ENCODE data around the gene ME1.
A peak's percentile ranks its signal among the peaks of the same experiment; 100 is the strongest.
"Not testable (repeated sequence)": the region's sequence is repeated elsewhere in the genome, so short reads cannot be mapped to it uniquely, and the experiment has no call there.

The ME1 gene

DNA sequence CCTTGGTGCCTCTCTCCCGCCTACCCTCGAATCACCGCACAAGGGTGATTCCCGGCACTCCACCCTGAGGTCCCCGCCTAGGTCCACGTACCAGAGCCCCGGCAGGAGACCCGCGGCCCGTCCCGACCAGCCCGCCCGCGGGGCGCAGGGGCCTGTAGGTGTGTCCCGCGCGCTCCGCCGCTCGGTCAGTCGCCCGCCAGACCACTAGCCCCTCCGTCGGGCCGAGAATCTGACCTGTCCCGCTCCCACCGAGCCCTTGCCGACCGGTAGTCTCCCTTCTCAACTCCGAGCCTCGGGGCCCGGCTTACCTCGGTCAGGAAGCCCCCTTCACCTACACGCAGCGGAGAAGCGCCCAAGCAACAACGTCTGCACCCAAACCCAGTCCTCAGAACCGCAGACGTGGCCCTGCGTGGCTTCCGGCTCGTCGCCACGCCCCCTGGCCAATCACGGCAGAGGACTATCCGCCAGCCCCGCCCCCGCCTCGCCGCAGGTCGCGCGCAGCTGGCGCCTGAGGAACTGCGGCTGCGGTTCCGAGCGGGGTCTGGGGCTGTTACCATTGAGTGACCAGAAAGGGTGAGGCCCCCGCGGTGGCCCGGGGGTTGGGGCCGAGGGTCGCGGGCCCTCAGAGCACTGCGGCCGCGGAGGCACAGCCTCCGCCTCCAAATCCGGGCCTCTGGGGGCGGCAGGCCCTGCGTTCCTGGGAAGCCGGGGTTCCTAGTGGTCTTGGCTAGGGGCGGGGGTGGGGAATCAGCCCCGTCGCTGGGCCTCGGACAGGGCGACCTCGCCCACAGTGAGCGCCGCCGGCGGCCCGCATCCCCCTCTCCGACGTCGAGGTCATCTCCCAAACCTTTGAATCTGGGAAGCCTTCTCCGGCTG lies 237.7 kb downstream of the ME1 start, which contains the start of the genes PGM3 and RWDD2A:
PGM3 (minus strand) TSS at position 395 of the 876 bp plus-strand sequence. CDS start 2,253 bp downstream, outside the sequence.
RWDD2A (plus strand) TSS at position 487 of the 876 bp plus-strand sequence. CDS start 1,095 bp downstream, outside the sequence.
- DNase-seq (ENCODE audit: low read depth in 2 of 3, low spot score in 2 of 3) = peak; percentile 64 to 74 (median 67)

GRCh38 chr6:83192456-83192855 lies 238.4 kb downstream of the ME1 start:
- no peak for DNase-seq (ENCODE audit: low read depth in 2 of 3, low spot score in 2 of 3)

GRCh38 chr6:83191974-83192373 lies 238.9 kb downstream of the ME1 start:
- DNase-seq (ENCODE audit: low read depth in 2 of 3, low spot score in 2 of 3) = not testable (repeated sequence)

DNA sequence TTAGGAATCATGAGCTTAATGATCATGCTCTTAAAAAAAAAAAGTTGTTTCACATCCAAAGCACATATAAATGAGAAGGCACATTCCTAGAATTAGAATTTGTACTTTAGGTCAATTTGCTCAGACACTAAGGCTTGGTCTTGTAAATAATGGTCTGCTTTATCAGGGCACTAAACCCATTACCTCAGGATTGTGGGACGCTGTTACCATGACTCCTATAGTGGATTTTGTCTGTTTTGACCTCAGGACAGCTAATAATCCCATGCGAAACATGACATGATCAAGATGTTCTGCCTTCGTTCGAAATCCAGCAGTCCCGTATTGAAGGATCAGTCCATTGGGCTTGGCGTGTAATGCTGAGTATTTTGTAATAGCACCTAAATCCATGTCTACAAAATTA lies 240.2 kb downstream of the ME1 start:
- DNase-seq (ENCODE audit: low read depth in 2 of 3, low spot score in 2 of 3) = no peak

DNA sequence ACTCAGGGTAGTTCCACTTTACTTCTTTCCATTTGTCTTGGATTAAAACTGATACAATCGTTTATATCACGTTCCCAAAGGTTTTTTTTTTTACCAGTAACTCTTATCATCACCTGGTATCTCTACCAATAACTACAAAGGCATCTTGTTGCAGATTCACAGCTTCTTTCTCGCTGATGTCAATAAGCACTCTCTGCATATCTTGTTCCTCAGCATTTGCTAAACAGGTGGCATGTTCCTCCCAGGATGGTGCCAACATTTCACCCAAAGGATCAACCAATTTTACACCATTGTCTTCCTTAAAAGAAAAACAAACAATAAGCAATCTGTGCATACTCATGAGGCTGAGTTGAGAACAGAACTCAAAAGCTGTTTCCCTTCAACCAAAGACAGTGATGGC lies 242.3 kb downstream of the ME1 start:
- DNase-seq (ENCODE audit: low read depth in 2 of 3, low spot score in 2 of 3) = no peak

DNA sequence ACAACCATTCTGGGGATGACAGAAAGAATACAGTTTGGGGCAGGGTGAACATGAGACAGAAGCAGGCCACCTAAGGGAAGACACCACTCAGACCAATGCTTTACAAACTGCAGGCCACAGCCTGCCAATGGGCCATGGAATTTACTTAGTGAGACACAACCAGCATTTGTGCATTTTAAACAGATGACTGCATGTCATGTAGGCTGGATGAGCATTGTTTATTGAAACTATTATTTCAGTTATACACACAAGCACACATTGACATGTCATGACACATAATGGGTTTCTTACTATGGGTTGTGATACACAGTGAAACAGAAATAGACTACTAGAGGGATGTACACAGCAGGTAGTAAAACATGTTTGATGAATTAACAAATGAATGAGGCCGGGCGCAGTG lies 245.8 kb downstream of the ME1 start:
- DNase-seq (ENCODE audit: low read depth in 2 of 3, low spot score in 2 of 3) = no peak

DNA sequence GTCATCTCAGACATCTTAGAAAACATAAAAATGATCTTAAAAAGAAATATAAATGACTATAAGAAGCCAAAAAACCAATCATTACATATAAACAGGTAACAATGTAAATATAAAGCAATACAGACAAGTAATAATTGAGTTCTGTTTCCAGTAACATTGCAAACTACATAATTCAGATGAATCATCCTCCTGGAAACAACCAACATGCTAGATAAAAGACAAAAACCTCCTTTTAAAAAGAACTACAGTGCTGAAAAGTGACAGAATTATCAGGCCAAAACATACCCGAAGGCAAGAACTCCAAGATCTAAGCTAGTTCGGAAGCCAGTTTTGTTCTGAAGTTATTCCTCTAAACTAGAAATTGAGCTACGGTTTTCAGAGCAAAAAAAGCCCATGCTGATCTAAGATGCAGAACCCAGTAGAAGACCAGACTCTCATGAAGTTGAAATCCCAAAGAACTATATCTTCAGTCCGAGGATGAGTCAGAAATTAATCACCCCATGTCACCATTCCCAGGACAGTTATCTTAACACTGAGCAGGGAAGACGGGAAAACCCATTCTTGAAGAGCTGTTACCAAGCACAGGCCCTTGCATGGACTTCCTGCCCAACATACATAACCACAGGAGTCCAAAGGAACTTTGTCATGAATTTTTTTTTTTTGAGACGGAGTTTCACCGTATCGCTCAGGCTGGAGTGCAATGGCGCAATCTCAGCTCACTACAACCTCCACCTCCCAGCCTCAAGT lies 247.6 kb downstream of the ME1 start:
- no peak for DNase-seq (ENCODE audit: low read depth in 2 of 3, low spot score in 2 of 3)

GRCh38 chr6:83182114-83182513 lies 248.7 kb downstream of the ME1 start:
- DNase-seq (ENCODE audit: low read depth in 2 of 3, low spot score in 2 of 3) = no peak

DNA sequence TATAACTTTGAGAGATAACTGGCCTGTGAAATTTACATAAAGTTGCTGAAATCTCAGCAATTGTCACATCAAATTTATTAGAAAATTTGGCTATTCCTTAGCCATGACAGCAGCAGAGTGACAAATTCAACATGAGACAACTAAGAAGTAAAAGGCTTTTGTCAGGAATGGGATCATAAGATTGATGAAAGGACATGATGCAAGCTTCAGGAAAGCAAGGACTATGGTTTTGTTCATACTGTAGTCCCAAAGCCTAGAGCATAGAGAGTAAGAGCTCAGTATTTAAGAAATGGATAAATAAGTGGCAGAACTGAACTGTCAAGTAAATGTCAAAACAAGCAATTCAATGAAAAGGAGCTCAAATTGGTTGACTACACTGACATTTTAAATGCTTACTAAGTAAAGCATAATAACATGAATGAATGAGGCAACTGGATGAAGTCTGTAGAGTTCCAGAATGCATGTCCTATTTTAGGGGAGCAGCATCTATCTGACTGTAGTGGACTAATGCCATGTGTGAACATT lies 250.4 kb downstream of the ME1 start:
- DNase-seq (ENCODE audit: low read depth in 2 of 3, low spot score in 2 of 3) = no peak

DNA sequence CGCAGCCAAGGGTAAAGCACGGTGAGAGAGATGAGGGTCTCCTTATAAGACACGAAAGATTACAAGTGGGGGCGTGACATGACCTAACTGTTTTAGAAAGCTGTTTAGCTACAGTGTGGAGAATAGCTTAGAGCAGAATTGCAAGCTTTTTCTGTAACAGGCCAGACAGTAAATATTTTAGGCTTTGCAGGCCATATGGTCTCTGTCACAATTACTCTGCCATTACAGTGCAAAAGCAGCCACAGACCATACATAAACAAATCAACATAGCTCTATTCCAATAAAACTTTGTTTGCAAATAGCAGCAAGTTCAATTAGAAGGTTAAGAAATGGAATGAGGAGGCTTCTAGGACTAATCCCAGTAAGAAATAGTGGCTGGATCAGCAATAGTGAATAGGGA lies 254.6 kb downstream of the ME1 start:
- DNase-seq (ENCODE audit: low read depth in 2 of 3, low spot score in 2 of 3) = no peak

DNA sequence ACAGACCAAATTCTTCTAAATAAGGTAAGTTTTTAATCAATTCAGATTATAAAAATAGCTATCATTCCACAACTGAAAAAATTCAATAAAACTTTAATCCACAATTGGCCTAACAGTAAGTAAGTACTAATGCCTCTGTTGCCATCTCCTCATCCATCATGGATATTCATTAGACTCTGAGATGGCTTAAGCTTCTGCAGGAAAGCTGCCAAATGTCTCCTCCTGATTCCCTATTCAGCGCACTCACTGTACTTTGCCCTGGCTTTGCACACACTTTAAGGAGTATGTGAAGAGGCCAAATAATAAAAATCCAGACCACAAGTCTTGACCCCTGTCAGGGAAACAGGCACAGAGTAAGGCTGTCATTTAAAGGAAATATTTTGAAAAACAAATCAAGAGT lies 261.3 kb downstream of the ME1 start:
- DNase-seq (ENCODE audit: low read depth in 2 of 3, low spot score in 2 of 3) = no peak

DNA sequence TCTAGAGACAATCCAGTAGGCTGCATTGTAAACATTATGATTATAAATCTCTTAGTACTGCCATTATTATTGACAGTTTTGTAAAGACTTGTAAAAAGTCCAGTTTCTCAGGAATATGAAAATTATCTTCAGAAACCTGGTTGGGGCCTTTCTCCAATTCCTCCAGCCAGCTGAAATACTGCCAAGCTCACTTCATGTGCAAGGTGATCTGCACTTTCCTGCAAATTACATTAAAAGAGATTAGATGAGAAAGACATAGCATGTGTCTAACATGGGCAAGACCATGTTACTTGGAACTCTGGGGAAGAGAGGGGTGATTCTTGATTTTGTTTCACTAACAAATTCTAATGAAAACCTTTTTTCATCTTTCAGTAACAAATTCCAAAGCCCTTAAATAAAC lies 261.7 kb downstream of the ME1 start:
- DNase-seq (ENCODE audit: low read depth in 2 of 3, low spot score in 2 of 3) = no peak

DNA sequence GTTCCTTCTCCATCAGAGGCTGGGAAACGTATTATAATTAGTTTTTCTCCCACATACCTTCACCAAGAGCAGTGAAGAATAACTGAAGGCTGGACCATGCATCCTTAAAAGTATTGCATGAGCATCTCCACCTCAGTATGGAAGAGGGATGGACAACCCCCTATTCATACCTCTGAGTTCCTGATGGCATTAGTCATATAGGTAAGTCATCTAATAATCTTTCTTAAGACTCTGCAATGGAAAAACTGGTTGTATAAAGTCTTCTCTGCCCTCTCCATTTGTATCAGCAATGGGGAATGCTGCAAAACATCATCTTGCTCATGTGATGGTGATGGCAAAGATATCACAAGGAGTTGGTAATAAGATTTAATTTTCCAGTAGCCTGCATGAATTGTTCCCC lies 262.3 kb downstream of the ME1 start:
- DNase-seq (ENCODE audit: low read depth in 2 of 3, low spot score in 2 of 3) = no peak

DNA sequence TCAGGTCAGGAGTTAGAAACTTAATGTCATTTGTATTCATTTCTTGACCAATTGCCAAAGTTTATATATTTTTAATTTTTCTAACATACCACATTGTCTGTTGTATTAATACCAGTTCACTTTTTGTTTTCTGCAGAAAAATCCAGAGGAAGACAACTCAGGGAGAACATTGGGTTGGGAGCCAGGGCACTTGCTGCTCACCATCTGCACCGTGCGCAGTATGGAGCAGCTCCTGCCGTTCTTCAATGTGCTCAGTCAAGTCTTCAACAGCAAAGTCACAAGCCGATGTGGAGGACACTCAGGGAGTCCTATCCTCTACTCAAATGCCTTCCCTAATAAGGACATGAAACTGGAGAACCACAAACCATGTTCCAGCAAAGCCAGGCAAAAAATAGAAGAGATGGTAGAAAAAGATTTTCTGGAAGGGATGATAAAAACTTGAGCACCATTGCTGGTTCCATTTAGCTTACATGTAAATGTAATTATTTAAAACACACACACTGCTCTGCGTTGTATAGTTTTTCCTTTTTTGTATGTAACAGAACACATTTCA lies 263.0 kb downstream of the ME1 start:
- no peak for DNase-seq (ENCODE audit: low read depth in 2 of 3, low spot score in 2 of 3)
